RWPE2 (cell line): ENCODE results near the gene RUSF1.

Experiments used
- ATAC-seq: fragments of 200-7000 bp; cut with Tn5 transposase; 3 replicates; pipeline ENCODE4 v1.9.1; 2021; ENCODE audit warnings: low read depth
- DNase-seq: peaks from one replicate; pipeline ENCODE4 v3.0.0-alpha.2; 2020; ENCODE audit warnings: low spot score
- H3K27ac ChIP-seq: fragments of 450-650 bp; 2 replicates; pipeline ENCODE4 v1.5.1; 2017; ENCODE audit warnings: mild to moderate bottlenecking; ENCODE audit not compliant: poor library complexity, severe bottlenecking
- H3K27me3 ChIP-seq: fragments of 250-450 bp; sonication (Bioruptor Pico); 2 replicates; pipeline ENCODE4 v1.5.1; 2021; ENCODE audit warnings: mild to moderate bottlenecking, moderate library complexity; ENCODE audit not compliant: insufficient read depth, poor library complexity, severe bottlenecking
- H3K36me3 ChIP-seq: fragments of 250-450 bp; sonication (Bioruptor Pico); 2 replicates; pipeline ENCODE4 v1.5.1; 2020; ENCODE audit warnings: low read depth, mild to moderate bottlenecking, moderate library complexity
- H3K4me1 ChIP-seq: fragments of 250-450 bp; sonication (Bioruptor Pico); 2 replicates; pipeline ENCODE4 v1.5.1; 2021; ENCODE audit warnings: mild to moderate bottlenecking, moderate library complexity; ENCODE audit not compliant: insufficient read depth, poor library complexity, severe bottlenecking
- H3K4me3 ChIP-seq: fragments of 250-450 bp; sonication (Bioruptor Pico); 2 replicates; pipeline ENCODE4 v1.5.1; 2021; ENCODE audit warnings: mild to moderate bottlenecking, moderate library complexity; ENCODE audit not compliant: severe bottlenecking
- H3K9me3 ChIP-seq: fragments of 250-450 bp; sonication (Bioruptor Pico); 2 replicates; pipeline ENCODE4 v1.5.1; 2021; ENCODE audit warnings: mild to moderate bottlenecking, moderate library complexity; ENCODE audit not compliant: severe bottlenecking
- TF ChIP-seq, protein P1 (sequence below): fragments of 450-650 bp; IDR thresholded peaks from one replicate; pipeline ENCODE4 v1.5.1; 2017; ENCODE audit warnings: mild to moderate bottlenecking, moderate library complexity; ENCODE audit not compliant: poor library complexity, severe bottlenecking

RUSF1 gene

DNA sequence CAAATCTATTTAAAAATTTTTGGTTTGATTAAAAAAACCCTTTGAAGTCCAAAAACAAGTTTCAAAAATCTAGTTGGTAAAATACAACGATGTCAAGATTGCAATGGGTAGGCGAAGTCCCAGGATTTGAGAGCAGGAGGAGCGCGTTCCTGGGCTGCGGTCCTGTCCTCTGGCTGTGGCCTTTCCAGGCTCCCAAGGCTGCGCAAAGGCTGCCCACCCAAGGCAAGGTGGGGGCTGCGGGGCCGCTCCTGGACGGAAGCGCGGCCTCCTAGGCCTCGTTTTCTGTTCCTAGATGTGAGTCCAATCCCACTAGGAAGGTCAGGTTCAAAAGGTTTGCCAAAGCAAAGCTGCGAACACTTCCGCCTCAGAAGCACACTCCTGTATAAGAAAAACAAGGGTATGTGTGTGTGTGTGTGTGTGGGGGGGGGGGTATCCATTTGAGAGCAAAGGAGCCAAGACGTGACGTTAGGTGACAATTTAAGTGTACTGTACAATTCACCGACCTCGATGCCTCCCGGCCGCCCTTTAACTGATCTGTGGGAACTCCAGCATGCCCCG lies 28.7 kb upstream of the RUSF1 start:
- no peaks in the 10 kb centered on the region for H3K36me3 ChIP-seq
- no peaks in the 10 kb centered on the region for H3K9me3 ChIP-seq
- H3K27ac ChIP-seq, result no peak overlapping the region
- ATAC-seq (no peak), DNase-seq (no peak)
- H3K27me3 ChIP-seq, result peaks cover 17% of the 10 kb centered on the region
- no peak overlapping the region for H3K4me3 ChIP-seq
- no peaks in the 10 kb centered on the region for H3K4me1 ChIP-seq
- TF ChIP-seq, protein P1, sequence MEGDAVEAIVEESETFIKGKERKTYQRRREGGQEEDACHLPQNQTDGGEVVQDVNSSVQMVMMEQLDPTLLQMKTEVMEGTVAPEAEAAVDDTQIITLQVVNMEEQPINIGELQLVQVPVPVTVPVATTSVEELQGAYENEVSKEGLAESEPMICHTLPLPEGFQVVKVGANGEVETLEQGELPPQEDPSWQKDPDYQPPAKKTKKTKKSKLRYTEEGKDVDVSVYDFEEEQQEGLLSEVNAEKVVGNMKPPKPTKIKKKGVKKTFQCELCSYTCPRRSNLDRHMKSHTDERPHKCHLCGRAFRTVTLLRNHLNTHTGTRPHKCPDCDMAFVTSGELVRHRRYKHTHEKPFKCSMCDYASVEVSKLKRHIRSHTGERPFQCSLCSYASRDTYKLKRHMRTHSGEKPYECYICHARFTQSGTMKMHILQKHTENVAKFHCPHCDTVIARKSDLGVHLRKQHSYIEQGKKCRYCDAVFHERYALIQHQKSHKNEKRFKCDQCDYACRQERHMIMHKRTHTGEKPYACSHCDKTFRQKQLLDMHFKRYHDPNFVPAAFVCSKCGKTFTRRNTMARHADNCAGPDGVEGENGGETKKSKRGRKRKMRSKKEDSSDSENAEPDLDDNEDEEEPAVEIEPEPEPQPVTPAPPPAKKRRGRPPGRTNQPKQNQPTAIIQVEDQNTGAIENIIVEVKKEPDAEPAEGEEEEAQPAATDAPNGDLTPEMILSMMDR, result no peak

DNA sequence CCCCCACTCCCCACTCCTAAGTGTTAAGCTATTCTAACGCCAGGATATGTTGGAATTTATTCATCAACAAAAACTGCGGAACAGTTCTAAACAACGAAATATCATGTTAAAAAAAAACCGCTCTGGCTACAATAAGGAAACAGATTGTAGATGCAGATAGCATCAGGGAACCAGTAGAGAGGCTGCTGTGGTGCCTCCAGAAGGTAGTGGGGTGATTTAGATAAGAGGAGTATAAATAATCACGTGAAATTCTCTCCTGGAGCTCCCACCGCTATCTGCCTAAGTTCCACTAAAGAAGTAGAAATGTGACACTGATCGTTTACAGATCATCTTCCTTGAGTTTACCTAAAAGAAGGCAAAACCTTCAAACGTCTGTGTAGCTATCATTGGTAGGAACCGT lies 27.5 kb upstream of the RUSF1 start:
- DNase-seq, result no peak
- TF ChIP-seq, protein P1, result no peak
- no peaks in the 10 kb centered on the region for H3K9me3 ChIP-seq
- H3K36me3 ChIP-seq, result no peaks in the 10 kb centered on the region
- no peak for ATAC-seq
- peaks cover 17% of the 10 kb centered on the region for H3K27me3 ChIP-seq
- H3K4me1 ChIP-seq, result no peaks in the 10 kb centered on the region
- no peak overlapping the region for H3K27ac ChIP-seq
- no peak overlapping the region for H3K4me3 ChIP-seq

DNA sequence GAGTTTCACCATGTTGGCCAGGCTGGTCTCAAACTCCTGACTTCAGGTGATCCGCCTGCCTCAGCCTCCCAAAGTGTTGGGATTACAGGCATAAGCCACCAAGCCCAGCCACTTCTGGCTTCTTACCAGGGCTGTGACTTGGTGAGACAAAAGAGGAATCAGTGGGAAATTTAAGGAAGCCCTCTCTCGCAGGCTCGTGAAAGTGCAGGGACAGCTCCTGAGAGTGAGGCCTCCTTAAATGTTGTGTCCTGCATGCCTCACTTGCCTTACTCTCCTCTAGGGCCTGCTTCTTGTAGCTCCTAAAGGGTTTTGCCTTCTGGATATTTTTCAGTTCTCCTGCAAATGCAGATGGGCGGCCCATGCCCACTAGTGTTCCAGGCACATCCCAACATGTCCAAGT lies 24.7 kb upstream of the RUSF1 start:
- ATAC-seq (no peak), DNase-seq (no peak)
- Histone ChIP-seq H3K4me3 (no peak overlapping the region), H3K27me3 (peaks cover 32% of the 10 kb centered on the region), H3K36me3 (no peaks in the 10 kb centered on the region), H3K4me1 (no peaks in the 10 kb centered on the region), H3K9me3 (no peaks in the 10 kb centered on the region), H3K27ac (no peak overlapping the region)
- TF ChIP-seq, protein P1, result no peak

DNA sequence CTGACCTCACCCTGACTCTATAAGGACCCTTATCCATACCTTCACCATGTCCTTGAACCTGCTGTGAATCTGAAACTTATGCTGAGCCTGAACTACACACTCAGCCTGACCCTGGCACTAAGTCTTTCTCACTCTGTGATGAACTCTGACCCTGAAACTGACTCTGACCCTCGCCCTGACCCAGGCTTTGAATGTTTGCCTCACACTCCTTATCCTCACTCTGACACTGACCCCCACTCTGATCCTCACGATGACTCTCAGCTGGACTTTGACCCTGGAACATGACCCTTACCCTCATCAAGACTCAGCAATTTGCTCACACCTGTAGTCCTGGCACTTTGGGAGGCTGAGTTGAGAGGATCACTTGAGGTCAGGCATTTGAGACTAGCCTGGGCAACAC lies 23.9 kb upstream of the RUSF1 start:
- Histone ChIP-seq H3K27me3 (peaks cover 24% of the 10 kb centered on the region), H3K9me3 (no peaks in the 10 kb centered on the region), H3K4me3 (no peak overlapping the region), H3K27ac (no peak overlapping the region), H3K36me3 (no peaks in the 10 kb centered on the region), H3K4me1 (no peaks in the 10 kb centered on the region)
- TF ChIP-seq, protein P1, result no peak
- ATAC-seq (no peak), DNase-seq (no peak)

DNA sequence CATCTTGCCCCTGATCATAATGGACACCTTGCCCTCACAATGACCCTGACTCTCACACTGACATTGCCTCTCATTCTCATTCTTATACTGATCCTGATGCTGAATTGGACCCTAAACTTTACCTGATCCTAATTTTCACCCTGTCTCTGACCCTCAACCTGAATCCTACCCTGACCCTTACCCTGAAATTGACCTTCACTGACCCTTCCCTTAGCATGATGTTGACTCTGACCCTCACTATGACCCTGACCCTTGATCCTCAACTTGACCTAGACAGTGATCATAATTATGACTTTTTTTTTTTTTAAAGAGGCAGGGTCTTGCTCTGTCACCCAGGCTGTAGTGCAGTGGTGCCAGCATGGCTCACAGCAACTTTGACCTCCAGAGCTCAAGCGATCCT lies 22.9 kb upstream of the RUSF1 start:
- no peak for DNase-seq
- H3K4me1 ChIP-seq, result no peaks in the 10 kb centered on the region
- TF ChIP-seq, protein P1, result no peak
- no peaks in the 10 kb centered on the region for H3K9me3 ChIP-seq
- no peak for ATAC-seq
- H3K36me3 ChIP-seq, result no peaks in the 10 kb centered on the region
- no peak overlapping the region for H3K27ac ChIP-seq
- peaks cover 20% of the 10 kb centered on the region for H3K27me3 ChIP-seq
- H3K4me3 ChIP-seq, result no peak overlapping the region
